Stomach smooth muscle (tissue), 2 donors: ENCODE results near the gene PLA2G2C.

ENCODE experiments used
- H3K27ac ChIP-seq: one replicate; pipeline ENCODE4 v1.7.0; 2013; ENCODE audit warnings: mild to moderate bottlenecking, low read length, inconsistent platforms
- H3K27me3 ChIP-seq, 2 donors: one replicate each; pipeline ENCODE4 v1.7.0; 2013; ENCODE audit warnings: low read length in 2 of 2; ENCODE audit not compliant: insufficient read depth in 2 of 2, control insufficient read depth in 1 of 2
- H3K36me3 ChIP-seq, 2 donors: one replicate each; pipeline ENCODE4 v1.7.0; 2013; ENCODE audit warnings: low read length in 2 of 2; ENCODE audit not compliant: control insufficient read depth in 2 of 2, insufficient read depth in 2 of 2
- H3K4me1 ChIP-seq: one replicate; pipeline ENCODE4 v1.7.0; 2013; ENCODE audit warnings: low read length; ENCODE audit not compliant: control insufficient read depth, insufficient read depth
- H3K4me3 ChIP-seq, 2 donors: one replicate each; pipeline ENCODE4 v1.7.0; 2013; ENCODE audit warnings: low read length in 2 of 2
- H3K9ac ChIP-seq, 2 donors: one replicate each; pipeline ENCODE4 v1.7.0; 2013; ENCODE audit warnings: low read length in 2 of 2, mild to moderate bottlenecking in 1 of 2
- H3K9me3 ChIP-seq, 2 donors: one replicate each; pipeline ENCODE4 v1.7.0; 2013; ENCODE audit warnings: low read length in 2 of 2; ENCODE audit not compliant: control insufficient read depth in 2 of 2
- donor health status: healthy.
- donor health status: Pancreatic carcinoma.

PLA2G2C gene

GRCh38 chr1:20117236-20117635, 69.1 kb downstream of the PLA2G2C start:
- no peaks in the 10 kb centered on the region for H3K9me3 ChIP-seq
- H3K27me3 ChIP-seq = peaks cover 5 to 11% of the 10 kb centered on the region in 2 donors
- no peaks in the 10 kb centered on the region for H3K4me1 ChIP-seq
- H3K36me3 ChIP-seq = no peaks in the 10 kb centered on the region
- H3K4me3 ChIP-seq = no peak overlapping the region
- no peak overlapping the region for H3K9ac ChIP-seq
- no peak overlapping the region for H3K27ac ChIP-seq

- no peak overlapping the region for H3K9ac ChIP-seq
- no peaks in the 10 kb centered on the region for H3K9me3 ChIP-seq
- no peaks in the 10 kb centered on the region for H3K4me1 ChIP-seq
- no peak overlapping the region for H3K27ac ChIP-seq
- peaks cover 5 to 11% of the 10 kb centered on the region in 2 donors for H3K27me3 ChIP-seq
- H3K36me3 ChIP-seq = no peaks in the 10 kb centered on the region
- no peak overlapping the region for H3K4me3 ChIP-seq
These were observed 70.4 kb downstream of the PLA2G2C start for GRCh38 chr1:20115916-20116315.

DNA sequence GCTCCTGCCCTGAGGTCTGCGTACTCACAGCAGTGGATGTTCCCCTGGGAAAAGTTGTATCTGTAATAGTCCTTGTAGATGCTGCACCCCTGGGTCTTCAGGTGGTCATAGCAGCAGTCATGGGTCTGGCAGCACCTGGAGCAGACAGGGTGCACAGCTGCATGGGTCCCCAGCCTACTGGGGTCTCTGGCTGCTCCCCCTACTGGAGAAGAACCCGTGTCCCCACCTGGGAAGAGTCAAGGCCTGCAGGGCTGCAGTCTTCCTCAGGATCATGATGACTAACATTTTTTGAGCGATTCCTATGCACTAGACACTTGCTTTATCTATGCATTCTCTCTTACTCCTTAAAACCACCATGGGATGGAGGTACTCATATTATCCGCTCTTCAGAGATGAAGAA, 70.8 kb downstream of the PLA2G2C start:
- Histone ChIP-seq H3K27me3 (peaks cover 5 to 11% of the 10 kb centered on the region in 2 donors), H3K27ac (no peak overlapping the region), H3K4me3 (no peak overlapping the region), H3K9me3 (no peaks in the 10 kb centered on the region), H3K36me3 (no peaks in the 10 kb centered on the region), H3K4me1 (no peaks in the 10 kb centered on the region), H3K9ac (no peak overlapping the region)

- no peaks in the 10 kb centered on the region for H3K9me3 ChIP-seq
- peaks cover 5 to 11% of the 10 kb centered on the region in 2 donors for H3K27me3 ChIP-seq
- no peak overlapping the region for H3K9ac ChIP-seq
- no peak overlapping the region for H3K4me3 ChIP-seq
- H3K4me1 ChIP-seq = peaks cover 2% of the 10 kb centered on the region
- no peak overlapping the region for H3K27ac ChIP-seq
- H3K36me3 ChIP-seq = no peaks in the 10 kb centered on the region
These were observed 72.2 kb downstream of the PLA2G2C start for GRCh38 chr1:20114021-20114648.
